H1 (cell line): ENCODE results near the gene ZNF362. TPM values are rescaled to one million over a fixed set of nuclear protein-coding genes. Genes with fewer than 3 reads are reported as not detected.

Experiments
- GABPA ChIP-seq: IDR thresholded peaks from 2 replicates; pipeline ENCODE4 v1.6.1; 2011; ENCODE audit warnings: mild to moderate bottlenecking, low read length, moderate library complexity, borderline replicate concordance; ENCODE audit not compliant: insufficient read depth
- polyA plus RNA-seq, 7 experiments: library from polyadenylated mRNA; depleted of rRNA in 3 of 7; stranded (reverse) in 5 of 7; unstranded in 2 of 7; fragments of >200 nt in 5 of 7; fragments of 200-250 nt in 2 of 7; gene quantifications; 1 replicate in 5 of 7; 2 replicates in 1 of 7; 4 replicates in 1 of 7; pipeline versions ENCODE4 v1.2.1 to v1.2.3, GENCODE V29; 2011 to 2013; ENCODE audit warnings: missing spikeins in 2 of 7, mixed read lengths in 2 of 7
- total RNA-seq: library from RNA; stranded (reverse); fragmentation: NEBNext Ultra II Directional; extraction: Animal tissue kit (Norgen Biotek cat#: 25700); gene quantifications from 2 replicates; pipeline ENCODE4 v1.2.1, GENCODE V29; 2021
- TF ChIP-seq, protein P1 (sequence below): IDR thresholded peaks from 2 replicates; pipeline ENCODE4 v1.6.1; 2012; ENCODE audit warnings: inconsistent platforms

The ZNF362 gene
- total and polyA plus RNA-seq, 2 of the 8 experiments (the other 6 are each of a cell fraction or from before 2014, with no cell fraction given): 24.2 to 27.8 TPM

DNA sequence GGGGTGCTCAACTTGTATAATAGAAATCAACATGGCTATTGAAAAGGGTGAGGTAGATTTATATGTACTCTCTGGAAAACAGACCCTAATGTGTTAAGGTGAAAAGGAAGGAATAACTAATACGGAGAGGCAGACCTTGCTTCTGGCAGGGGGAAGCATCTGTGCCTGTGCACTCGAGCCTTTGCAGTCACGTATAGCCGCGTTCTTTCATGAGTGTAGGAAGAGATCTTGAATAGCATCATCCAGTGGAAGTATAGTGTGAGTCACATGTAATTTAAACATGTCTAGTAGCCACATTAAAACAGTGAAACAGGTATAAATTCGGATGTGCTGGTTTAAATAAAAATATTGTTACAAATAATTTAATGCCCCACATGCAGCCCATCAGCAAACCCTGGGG, 61.7 kb downstream of the ZNF362 start (continued):
- TF ChIP-seq, protein P1, sequence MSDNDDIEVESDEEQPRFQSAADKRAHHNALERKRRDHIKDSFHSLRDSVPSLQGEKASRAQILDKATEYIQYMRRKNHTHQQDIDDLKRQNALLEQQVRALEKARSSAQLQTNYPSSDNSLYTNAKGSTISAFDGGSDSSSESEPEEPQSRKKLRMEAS: no peak
- TF ChIP-seq GABPA: no peak
